ENCODE results near the gene ARL5B.

The ARL5B gene

DNA sequence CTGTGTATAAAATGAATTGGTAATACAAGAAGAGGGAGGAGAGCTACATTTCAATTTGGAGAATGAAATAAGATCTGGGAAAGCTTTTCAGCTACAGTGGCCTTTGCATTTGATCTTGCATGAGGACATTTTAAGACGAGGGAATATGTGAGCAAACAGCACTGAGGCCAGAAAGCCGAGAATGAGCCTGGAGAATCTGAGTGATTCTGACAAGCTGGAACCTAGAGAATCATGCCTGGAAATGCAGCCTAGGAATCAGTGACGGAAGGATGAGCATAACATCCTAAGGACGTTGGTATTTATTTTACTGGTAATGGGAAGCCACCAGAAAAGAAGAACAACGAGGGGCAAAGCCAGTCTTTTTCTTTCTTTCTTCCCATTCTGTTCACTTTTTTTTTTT lies 44.3 kb downstream of the ARL5B start:
- DNase-seq (ENCODE audit: low spot score), result no peak

GRCh38 chr10:18710201-18710653 lies 51.0 kb downstream of the ARL5B start:
- no peak for DNase-seq (ENCODE audit: low spot score)

DNA sequence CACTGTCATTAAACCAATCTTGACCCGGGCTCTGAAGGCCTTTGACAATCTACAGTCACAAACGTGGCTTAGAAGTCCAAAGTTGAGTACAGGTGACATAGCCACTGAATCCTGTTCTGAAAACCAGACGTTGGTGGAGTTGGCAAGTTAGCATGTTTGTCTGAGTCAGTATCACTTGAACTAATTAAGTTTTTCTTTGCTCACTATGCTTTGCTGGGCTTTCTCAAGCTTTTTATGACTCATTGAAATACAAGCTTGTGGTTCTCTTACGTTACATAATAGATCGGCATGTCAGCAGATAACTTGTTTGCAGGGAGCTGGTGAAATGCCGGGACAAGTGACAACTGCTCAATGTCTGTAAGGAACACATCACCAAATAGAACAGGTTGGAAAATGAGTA lies 53.8 kb downstream of the ARL5B start:
- DNase-seq (ENCODE audit: low spot score), result peak; percentile 18

DNA sequence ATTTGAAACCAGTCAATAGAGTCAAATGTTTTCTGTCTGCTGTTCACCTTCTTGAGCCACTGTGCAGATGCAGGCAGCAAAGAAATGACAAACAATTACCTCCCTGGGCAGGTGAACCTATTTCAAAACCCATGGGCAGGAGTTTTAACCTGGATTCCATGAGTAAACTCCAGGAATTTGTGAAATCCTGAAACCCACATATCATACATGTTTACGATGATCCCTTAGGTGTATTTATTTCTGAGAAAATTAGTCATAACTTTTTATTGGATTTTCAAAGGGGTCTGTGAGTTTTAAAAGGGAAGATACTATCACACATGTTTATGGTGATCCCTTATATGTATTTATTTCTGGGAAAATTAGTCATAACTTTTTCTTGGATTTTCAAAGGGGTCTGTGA lies 59.8 kb downstream of the ARL5B start:
- DNase-seq (ENCODE audit: low spot score), result no peak

DNA sequence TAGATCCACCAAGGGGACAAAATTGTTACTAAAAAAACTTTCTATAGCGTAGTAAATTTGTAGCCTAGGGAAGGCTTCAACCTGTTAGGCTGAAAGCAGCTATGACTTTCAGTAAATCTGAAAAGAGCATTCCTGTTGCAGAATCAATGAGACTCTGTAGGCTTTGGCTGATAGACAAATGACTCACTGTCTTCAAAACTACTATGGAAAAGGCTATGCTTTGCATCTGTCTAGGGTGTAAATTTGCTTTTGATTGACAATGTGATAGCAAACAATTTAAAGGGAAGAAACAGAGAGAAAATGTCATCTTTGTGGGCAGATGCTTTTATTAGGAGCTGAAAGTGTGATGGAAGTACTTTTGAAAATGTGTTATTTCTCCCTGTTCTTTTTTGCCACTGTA lies 60.6 kb downstream of the ARL5B start:
- DNase-seq (ENCODE audit: low spot score), result no peak

GRCh38 chr10:18721067-18721466 lies 61.8 kb downstream of the ARL5B start:
- no peak for DNase-seq (ENCODE audit: low spot score)

GRCh38 chr10:18723801-18724200 lies 64.6 kb downstream of the ARL5B start:
- no peak for DNase-seq (ENCODE audit: low spot score)

All from Ammon's horn (tissue), 1 donor.